Astrocyte of the hippocampus (primary cell): ENCODE data around the gene NARF.
"Not testable (repeated sequence)": the region's sequence is repeated elsewhere in the genome, so short reads cannot be mapped to it uniquely, and the experiment has no call there.

Experiments used
- DNase-seq: peaks from one replicate; pipeline ENCODE4 v3.0.0; 2011; ENCODE audit warnings: low read depth, low spot score

Gene NARF

DNA sequence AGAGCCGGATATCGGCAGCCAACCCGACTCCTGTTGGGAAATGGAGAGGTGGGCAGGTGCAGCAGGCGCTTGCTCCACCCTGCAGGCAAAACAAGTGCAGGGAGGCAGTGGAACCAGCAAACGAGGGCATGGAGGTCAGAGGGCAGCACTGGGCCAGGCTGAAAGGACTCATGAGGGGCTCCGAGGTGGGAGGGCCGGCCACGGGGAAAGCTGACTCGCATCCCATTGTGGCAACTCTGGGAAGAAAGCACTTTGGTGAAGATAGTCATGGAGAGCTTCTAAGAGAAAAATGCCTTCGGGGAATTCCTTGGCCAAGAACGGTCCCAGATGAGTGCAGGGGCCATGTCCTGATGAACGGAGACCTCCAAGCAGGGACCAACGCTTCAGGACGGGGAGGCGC, 12.4 kb upstream of the NARF start:
- DNase-seq: no peak

DNA sequence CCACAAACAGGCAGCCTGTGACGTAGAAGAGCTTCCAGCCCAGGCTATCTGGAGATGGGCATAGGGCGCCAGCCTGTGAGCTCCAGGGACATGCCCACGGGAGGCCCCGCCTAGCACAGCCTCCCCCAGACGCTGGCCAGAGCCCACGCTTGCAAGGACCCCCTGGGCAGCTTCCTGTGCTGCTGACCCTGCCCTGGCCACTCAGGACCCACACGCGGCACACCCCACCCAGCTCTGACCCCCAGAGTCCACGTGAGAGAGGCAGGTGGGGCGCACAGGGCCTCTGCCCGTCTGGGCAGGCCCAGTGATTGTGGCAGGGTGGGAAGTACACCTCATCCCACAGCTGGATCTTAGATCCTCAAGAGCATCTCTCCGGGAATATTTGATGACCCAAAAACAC, 11.9 kb upstream of the NARF start:
- no peak for DNase-seq

DNA sequence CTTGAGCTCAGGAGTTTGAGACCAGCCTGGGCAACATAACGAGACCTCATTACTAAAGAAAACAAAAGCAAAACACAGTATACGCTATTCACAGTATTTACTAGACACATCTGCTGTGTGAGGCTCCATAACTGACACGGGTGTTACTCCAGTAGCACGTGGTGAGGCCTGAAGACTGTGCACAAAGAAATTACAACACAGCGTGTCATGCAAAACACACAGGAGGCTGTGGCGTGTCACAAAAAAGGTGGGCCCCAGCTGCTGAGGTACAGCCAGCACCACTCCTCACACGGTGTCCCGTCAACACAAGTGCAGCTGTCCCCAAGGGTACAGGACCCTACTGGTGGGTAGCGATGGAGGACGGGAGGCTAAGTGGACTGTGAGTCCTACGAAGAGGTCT, 10.7 kb upstream of the NARF start:
- no peak for DNase-seq

DNA sequence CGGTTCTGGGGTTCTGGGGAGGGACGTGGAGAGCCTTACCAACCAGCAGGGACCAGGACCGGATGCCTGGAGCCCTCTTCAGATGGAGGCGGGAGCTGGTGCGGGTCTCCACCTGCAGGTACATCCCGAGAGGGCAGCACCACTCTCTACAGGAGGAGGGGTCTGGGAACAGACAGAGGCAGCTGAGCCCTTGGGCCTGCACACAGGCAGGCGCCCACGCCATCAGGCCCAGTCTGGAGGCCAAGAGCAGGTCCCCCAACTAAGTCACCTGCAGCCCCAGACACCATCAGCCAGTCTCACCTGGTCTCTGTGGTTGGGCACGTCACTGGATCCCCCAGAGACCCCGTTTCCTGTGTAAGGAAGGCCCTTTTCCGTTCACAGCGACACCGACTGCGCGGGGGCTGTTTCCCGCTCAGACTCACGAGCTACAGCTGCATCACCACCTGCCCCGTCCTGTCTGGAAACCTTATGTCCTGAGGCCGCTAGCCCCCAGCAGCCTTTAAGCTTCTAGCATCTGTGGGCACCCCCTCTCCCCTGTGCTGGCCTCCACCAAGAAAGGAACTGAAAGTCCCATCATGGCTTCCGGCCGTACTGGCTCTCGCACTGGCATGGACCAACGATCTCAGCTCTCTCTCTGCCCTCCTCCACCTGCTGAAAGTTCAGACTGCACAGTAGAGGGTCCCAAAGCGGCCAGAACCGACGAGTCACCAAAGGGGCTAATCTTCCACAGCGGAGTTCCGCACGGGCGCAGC, 9.2 kb upstream of the NARF start:
- DNase-seq: no peak

DNA sequence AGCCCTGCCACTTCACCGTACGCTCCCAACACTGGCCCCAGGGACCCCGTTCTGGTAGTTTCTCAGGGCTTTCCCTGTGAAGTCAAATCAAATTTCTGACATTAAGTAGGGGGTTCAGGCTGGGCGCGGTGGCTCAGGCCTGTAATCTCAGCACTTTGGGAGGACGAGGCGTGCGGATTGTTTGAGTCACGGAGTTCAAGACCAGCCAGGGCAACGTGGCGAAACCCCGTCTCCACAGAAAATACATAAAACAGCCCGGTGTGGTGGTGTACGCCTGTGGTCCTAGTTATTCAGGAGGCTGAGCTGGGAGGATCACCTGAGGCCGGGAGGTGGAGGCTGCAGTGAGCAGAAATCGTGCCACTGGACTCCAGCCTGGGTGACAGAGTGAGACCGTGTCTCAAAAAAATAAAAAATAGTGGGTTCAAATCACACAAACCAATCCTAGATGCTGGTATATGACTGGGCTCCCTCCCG, 8.6 kb upstream of the NARF start:
- DNase-seq: no peak

DNA sequence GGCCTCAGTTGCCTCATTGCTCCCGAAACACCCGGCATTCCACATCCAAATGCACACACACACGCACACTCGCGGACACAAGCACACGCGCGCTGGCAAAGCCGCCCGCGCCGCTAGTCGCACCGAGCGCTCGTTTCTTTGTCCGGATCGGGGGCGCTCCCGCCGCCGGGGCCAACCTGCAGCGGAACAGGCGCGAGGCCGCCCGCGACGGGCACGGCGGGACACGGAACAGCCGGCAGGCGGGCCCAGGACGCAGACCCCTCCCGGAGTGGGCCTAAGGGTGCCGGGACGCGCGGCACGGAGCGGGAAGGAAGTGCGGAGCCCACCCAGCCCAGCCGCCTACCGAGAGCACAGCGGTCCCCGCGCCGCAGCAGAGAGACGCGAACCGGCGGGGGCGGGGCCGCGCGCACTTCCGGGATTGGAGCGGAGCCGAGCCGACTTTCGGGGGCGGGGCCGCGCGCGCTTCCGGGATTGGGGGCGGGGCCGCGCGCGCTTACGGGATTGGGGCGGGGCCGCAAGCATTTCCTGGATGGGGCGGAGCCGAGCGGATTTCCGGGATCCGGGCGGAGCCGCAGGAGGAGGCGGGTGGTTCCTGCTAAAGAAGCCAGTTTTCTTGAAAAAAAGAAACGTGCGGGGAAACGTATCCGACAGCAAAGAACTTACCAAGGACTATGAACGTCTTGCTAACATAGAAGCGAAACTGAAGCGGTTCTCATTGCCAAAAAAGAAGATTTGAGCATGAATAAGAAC, 8.0 kb upstream of the NARF start, which contains the start of gene CYBC1:
TSS of gene CYBC1 (minus strand) at position 396 of the 750 bp plus-strand sequence. CDS start 1,498 bp downstream, outside the sequence.
- peak; percentile 97 for DNase-seq

DNA sequence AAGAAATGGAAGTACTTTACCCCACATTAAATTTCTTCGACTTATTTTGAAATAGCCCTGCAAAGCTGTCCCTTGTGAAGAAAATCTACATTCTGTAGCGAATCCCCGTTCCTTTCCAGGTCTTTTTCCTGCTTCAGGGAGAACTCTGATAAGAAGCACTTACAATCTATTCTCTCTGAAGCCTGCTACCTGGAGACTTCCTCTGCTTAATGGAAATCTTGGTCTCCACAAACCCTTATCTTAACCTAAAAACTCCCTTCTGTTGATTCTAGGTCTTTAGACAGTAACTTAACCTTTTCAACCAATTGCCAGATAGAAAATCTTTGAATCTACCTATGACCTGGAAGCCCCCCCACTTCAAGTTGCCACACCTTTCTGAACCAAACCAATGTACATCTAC, 6.4 kb upstream of the NARF start:
- no peak for DNase-seq

DNA sequence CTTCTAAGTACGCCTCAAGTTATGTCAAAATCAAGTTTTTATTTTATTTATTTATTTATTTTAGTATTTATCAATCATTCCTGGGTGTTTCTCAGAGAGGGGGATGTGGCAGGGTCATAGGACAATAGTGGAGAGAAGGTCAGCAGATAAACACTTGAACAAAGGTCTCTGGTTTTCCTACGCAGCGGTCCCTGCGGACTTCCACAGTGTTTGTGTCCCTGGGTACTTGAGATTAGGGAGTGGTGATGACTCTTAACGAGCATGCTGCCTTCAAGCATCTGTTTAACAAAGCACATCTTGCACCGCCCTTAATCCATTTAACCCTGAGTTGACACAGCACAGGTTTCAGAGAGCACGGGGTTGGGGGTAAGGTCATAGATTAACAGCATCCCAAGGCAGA, 5.4 kb upstream of the NARF start:
- not testable (repeated sequence) for DNase-seq

DNA sequence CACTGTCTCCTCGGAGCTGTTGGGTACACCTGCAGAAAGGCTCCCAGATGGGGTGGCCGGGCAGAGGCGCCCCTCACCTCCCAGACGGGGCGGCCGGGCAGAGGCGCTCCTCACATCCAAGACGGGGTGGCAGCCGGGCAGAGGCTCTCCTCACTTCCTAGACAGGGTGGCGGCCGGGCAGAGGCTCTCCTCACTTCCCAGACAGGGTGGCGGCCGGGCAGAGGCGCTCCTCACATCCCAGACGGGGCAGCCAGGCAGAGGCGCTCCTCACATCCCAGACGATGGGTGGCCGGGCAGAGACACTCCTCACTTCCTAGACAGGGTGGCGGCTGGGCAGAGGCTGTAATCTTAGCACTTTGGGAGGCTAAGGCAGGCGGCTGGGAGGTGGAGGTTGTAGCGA, 4.8 kb upstream of the NARF start:
- not testable (repeated sequence) for DNase-seq

DNA sequence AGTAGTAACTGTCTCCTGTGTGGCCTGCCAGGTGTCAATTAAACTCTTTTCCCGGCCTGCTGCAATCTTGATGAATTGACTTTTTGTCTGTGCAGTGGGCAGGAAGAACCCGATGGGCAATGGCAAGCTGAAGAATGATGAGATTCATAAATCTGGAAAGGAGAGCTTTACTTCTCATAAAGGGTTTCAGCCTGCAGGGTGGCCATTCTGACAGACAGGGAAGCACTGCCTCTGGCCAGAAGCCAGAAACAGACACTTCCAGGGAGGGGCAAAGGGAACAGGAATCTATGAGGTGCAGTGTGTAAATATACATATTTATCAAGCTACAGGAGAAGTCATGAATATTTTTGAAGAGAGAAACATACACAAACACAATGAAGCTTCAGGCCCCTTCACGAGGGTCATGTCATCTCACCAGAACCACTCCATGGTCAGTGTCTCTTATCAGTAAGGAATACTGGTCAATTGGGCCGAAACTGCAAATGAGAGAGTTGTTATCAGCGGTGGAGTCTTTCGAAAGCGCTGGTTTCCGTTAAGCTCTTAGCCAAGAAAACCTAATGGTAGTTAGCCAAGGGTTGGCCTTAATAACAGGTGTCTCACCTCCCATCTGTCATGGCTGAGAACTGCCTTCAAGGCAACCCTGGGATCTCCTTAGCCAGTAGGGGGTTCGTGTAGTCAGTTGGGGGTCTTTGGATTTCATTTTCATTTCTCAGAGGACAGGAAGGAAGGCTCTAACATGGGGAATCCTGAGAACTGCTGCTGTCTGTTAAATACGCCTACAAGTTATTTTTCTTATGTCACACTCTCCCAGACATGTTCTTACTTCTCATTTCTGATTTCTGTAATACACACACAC, 1.2 kb upstream of the NARF start:
- DNase-seq: no peak

DNA sequence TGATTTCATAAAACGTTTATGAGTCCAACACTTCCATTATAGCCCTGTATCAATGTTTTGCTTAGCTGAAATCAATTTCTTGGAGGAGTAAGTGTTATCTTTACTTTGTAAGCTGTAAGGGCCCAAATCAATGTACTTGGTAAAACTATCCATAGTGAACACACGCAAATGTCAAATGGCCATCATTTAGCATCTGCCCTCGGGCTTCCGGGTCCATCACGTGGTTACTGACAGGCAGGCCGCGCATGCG, 687 bp upstream of the NARF start:
- no peak for DNase-seq

DNA sequence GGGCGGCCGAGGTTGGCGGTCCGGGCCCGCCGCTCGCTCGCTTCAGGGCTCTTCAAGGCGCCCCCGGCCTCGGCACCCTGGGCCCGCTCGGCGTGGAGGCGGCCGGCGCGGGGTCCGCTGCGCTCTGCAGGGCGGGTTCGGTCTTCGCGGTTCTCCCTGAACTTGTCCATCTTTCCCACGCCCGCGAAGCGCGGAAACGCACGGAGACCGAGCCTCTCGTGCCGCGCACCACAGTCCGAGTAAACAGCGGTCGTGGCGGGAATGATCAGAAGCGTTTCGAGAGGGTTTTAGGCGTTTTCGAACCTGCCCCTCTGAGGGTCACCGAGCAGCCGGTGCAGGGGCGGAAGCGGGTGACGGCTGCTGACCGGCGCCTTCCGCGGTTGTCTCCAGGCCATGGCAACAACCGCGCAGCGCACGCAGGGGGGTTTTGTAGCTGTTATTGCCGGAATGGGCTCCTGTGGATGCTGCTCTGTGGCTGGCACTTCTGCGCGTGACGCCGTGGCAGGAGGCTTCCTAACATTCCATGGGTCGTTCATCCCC, 414 bp downstream of the NARF start:
- DNase-seq: peak; percentile 70

DNA sequence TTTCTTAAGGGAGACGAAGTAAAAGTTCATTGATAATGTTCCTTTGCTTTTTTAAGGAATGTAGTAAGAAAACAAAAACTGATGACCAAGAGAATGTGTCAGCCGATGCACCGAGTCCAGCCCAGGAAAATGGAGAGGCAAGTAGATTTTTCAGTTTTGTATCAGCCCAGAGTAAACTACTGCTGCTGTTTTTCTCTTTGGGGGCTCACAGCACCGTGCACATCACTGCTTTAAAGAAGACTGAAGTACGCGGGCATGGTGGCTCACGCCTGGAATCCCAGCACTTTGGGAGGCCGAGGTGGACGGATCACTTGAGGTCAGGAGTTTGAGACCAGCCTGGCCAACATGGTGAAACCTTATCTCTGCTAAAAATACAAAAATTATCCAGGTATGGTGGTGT, 1.4 kb downstream of the NARF start:
- not testable (repeated sequence) for DNase-seq

DNA sequence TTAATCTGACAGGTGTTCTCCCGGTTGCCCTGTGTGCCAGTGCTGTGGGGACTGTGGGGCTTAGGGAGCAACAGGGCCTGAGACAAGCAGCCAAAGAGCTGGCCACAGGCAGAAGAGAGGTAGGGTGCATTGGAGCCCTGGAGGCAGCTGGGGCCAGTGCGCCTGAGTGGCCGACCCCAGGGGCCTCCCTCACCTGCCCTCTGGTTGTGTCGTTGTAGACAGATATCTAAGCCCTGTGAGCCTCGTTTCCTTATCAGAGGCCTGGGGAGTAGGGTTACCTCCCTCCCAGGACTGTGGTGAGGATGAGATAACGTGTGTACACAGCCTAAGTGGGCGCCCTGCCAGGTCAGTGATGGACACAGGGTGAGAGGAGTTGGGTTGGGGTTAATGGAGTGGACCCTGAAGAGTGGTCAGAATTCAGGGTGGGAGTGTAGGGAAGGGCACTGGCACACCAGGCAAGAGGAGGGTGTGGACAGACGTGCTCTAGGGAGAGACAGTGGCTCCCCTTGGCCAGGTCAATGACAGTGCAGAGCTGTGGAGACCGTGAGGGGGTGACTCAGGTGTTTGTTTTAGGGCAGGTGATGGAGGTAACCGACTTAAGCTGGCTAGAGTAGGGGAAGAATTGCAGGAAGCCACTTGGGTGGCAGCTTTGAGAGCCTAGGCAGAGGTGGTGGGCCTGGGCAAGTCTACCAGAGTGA, 3.4 kb downstream of the NARF start:
- no peak for DNase-seq

DNA sequence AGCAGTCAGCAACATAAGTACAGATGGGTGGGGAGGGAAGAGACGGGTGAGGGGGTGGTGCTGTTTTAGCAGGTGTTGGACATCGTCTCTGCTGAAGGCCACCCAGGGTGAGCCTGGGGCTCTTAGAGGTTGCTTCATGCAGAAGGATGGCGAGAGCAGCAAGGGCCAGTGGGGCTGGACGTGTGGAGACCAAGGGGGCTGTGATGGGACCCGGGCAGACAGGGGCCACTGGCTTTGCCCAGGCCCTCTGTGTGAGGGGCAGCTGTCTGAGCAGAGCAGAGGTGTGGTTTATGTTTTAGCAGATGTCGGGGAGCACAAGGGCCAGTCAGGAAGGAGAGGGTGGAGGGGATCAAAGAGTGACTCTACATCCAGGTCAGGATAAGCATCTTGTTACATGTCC, 4.8 kb downstream of the NARF start:
- DNase-seq: no peak

DNA sequence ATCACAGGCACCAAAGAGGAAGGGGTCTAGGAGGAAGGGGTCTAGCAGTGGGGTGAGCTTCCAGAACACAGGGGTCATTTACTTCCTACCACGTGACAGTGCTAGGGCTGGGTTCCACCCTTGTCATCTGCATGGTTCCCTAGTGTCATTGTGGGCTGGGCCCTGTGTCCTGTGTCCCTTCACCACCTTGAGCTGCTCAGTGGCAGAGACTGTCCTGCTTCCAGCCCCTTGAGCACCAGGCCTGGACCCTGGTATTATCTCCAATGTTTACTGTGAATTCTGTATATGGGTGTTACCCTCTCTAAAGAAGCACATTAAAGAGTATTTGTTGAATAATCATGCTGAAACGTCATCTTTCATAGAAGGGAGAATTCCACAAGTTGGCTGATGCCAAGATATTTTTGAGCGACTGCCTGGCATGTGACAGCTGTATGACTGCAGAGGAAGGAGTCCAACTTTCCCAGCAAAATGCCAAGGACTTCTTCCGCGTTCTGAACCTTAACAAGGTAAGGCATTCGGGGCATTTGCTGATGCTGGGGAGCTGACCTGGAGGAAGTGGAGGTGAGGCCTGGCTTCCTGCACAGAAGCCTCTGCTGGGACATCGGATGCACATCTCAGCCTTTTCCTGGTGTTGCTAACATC, 5.5 kb downstream of the NARF start:
- no peak for DNase-seq

DNA sequence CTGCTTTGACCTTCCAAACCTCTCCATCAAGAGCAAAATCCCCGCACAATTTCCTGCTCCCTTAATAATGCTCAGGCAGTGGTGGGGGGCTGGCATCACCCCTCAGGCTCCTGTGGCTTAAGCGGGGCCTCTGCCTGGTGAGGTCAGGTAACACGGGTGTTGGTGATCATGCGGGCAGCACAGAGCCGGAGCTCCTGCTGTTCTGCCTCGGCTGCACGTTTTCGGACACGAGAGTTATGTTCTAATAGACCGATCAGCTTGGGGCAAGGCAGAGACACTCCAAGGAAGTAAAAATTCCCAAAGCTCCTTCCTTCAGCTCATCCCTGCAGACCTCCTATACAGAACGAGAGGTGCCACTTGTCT, 6.0 kb downstream of the NARF start:
- DNase-seq: no peak

DNA sequence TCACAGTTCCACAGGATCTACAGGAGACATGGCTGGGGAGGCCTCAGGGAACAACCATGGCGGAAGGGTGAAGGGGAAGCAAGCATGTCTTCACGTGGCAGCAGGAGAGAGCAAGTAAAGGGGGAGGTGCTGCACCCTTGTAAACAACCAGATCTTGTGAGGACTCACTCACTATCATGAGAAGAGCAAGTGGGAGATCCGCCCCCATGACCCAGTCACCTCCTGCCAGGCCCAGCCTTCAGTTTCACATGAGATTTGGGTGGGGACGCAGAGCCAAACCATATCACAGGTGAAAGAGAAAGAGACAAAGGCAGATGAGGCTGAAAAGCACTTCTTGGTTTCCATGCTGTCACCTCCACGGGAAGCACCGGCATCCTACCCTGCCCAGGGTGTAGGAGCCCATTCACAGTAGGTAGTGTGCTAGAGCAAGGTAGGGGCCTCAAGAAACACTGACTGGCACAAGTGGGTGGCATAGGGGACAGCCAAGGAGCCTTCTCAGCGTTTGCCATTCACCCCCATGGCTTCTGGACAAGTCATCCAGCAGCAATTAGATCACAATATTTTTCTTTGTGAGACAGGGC, 6.6 kb downstream of the NARF start:
- DNase-seq: no peak

DNA sequence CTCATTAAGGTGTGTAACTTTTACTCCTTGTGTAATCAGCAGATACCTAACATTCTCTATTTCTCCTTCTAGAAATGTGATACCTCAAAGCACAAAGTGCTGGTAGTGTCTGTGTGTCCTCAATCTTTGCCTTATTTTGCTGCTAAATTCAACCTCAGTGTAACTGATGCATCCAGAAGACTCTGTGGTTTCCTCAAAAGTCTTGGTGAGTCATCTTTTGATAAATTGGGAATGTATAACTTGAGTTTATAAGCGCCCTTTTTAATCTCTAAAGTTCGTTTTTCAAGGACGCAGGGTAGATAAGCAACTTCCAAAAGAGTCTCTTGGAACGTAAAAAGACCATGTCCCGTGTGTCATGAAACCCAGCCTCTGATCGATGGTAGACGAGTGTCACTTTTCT, 10.2 kb downstream of the NARF start:
- no peak for DNase-seq

DNA sequence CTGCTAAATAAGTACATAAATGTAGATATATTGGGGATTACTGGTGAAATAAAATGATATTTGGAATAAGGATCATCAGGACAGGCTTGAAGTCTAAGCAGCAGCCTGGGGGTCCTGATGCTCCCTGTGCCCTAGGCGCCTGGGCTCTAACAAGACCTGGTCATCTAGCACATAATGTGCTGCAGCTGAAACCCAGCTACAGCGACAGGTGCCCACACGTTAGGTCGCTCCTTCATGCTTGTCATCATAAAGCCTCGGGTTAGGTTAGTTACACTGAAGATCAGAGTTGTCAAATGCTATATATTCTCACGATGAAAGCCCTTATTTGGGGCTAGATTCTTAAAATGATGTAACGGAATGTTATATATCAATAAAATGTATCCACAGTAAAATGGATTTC, 11.5 kb downstream of the NARF start:
- no peak for DNase-seq
